ENCODE data around the gene DOLPP1.

The DOLPP1 gene

DNA sequence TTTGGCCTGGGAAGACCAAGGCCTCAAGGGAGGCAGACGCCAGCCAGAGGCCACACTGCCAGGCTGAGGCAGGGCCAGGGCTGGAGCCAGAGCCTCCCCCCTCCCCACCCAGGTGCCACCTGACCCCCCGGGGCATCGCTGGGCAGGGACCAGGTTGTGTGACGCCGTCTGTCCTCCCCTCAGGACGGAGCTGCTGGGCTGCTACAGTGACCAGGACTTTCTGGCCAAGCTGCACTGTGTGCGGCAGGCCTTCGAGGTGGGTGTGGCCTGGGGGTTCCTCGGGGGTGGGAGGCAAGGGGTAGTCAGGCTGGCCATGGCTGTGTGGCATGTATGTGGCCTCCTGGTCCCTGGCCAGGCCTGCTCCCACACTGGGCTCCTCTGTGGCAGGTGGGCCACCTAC is 17.9 kb upstream of the DOLPP1 start:
- DNase-seq (ENCODE audit: low read depth in 2 of 2, low spot score in 1 of 2) = no peak

DNA sequence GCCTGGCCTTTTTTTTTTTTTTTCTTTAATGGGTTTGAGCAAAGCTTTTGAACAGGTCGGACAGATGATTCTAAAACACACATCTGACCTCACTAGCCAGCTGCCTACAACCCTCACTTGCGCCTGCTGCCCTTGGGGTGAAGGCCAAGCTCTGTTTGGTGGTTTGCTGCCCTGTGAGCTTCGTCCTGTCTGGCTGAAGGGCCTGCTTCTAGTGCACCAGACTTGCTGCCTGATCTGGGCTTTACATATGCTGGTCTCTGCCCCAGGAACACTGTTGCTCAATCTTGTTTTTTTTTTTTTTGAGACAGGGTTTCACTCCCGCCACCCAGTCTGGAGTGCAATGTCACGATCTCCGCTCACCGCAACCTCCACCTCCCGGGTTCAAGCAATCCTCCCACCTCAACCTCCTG is 16.4 kb upstream of the DOLPP1 start:
- DNase-seq (ENCODE audit: low read depth in 2 of 2, low spot score in 1 of 2) = no peak

GRCh38 chr9:129068110-129068509 is 12.8 kb upstream of the DOLPP1 start:
- DNase-seq (ENCODE audit: low read depth in 2 of 2, low spot score in 1 of 2) = no peak

- peak; percentile 24 to 42 for DNase-seq (ENCODE audit: low read depth in 2 of 2, low spot score in 1 of 2)
Measured at GRCh38 chr9:129068990-129069861, 11.7 kb upstream of the DOLPP1 start.

GRCh38 chr9:129069862-129070641 is 10.9 kb upstream of the DOLPP1 start:
- no peak for DNase-seq (ENCODE audit: low read depth in 2 of 2, low spot score in 1 of 2)

GRCh38 chr9:129070696-129071525 is 10.0 kb upstream of the DOLPP1 start:
- no peak for DNase-seq (ENCODE audit: low read depth in 2 of 2, low spot score in 1 of 2)

- DNase-seq (ENCODE audit: low read depth in 2 of 2, low spot score in 1 of 2) = no peak
Measured at GRCh38 chr9:129071526-129072126, 9.3 kb upstream of the DOLPP1 start.

- no peak for DNase-seq (ENCODE audit: low read depth in 2 of 2, low spot score in 1 of 2)
Measured at GRCh38 chr9:129072171-129072570, 8.7 kb upstream of the DOLPP1 start.

DNA sequence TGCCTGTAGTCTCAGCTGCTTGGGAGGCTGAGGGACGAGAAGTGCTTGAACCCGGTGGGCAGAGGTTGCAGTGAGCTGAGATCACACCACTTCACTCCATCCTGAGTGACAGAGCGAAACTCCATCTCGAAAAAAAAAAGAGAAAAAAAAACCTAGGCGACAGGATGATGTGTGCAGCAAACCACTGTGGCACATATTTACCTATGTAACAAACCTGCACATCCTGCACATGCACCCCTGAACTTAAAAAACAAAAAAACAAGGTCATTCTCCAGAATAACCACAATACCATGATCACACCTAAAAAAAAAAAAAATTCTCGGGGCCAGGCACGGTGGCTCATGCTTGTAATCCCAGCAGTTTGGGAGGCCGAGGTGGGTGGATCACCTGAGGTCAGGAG is 7.5 kb upstream of the DOLPP1 start:
- no peak for DNase-seq (ENCODE audit: low read depth in 2 of 2, low spot score in 1 of 2)

DNA sequence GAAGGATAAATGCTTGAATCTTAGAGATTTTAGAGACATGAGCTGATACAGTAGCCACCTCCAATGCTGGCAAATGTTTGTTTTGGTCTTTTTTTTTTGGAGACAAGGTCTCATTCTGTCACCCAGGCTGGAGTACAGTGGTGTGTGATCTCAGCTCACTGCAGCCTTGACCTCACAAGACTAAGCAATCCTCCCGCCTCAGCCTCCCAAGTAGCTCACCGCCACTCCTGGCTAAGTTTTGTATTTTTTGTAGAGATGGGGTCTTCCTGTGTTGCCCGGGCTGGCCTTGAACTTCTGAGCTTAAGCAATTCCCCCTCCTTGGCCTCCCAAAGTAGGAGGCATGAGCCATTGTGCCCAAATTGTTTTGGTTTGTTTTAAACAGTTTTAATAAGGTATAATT is 6.8 kb upstream of the DOLPP1 start:
- DNase-seq (ENCODE audit: low read depth in 2 of 2, low spot score in 1 of 2) = no peak

GRCh38 chr9:129075996-129076639 is 4.8 kb upstream of the DOLPP1 start:
- no peak for DNase-seq (ENCODE audit: low read depth in 2 of 2, low spot score in 1 of 2)

- DNase-seq (ENCODE audit: low read depth in 2 of 2, low spot score in 1 of 2) = no peak
Measured at GRCh38 chr9:129076640-129077037, 4.3 kb upstream of the DOLPP1 start.

GRCh38 chr9:129077236-129077635 is 3.7 kb upstream of the DOLPP1 start:
- DNase-seq (ENCODE audit: low read depth in 2 of 2, low spot score in 1 of 2) = no peak

GRCh38 chr9:129078691-129079503 is 2.0 kb upstream of the DOLPP1 start:
- no peak for DNase-seq (ENCODE audit: low read depth in 2 of 2, low spot score in 1 of 2)

GRCh38 chr9:129079829-129080228 is 1.1 kb upstream of the DOLPP1 start:
- no peak for DNase-seq (ENCODE audit: low read depth in 2 of 2, low spot score in 1 of 2)

- no peak for DNase-seq (ENCODE audit: low read depth in 2 of 2, low spot score in 1 of 2)
Measured at GRCh38 chr9:129080298-129080600, 662 bp upstream of the DOLPP1 start.

DNA sequence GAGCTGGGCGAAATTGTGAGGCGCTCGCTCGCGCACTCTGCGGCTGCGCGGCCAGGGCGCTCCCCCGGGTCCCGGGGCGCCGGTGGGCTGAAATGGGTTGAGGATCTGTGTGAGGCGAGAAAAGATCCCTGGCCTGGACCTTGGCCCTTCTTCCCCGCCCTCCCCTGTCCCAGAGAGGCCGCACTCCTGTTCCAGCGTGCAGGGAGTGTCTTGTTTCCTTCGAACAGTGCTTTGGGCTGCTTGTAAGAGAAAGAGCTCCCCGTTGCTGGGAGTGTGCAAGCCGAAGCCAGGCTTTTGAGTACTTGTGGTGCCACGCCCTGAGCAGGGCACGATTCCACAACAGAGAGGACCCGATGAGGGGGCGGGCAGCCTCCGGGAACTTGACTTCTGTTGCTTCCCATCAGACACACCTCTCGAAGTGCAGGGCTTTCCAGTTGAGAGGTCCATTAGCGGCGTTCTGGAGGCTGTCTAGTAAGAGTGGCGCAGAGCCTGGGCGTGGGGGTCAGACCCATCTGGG is 535 bp downstream of the DOLPP1 start:
- no peak for DNase-seq (ENCODE audit: low read depth in 2 of 2, low spot score in 1 of 2)

DNA sequence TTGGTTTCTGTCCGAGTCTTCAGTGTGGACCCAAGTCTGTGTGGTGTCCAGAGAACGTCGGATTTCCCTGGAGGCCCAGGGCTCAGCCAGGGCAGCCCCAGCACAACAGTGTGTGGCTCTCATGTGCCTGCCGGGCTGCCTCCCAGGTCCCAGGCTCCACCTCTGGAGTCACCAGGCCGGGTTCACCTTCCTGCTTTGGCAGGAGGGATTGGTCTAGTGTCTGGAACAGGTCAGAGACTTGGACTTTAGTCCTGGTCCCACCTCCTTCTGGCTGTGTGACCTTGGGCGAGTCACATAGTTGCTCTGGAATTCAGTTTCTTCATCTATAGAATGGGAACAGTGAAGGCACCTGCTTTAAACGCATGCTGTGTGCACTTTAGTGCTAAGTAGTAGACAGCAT is 3.2 kb downstream of the DOLPP1 start:
- DNase-seq (ENCODE audit: low read depth in 2 of 2, low spot score in 1 of 2) = no peak

- DNase-seq (ENCODE audit: low read depth in 2 of 2, low spot score in 1 of 2) = no peak
Measured at GRCh38 chr9:129089246-129089645, 8.3 kb downstream of the DOLPP1 start.

All from stimulated activated CD8-positive, alpha-beta memory T cell treated with anti-CD3 and anti-CD28 coated beads, Interleukin-4, amount 100 ng/mL, for 1 hour (primary cell).